Fibroblast of lung (primary cell): ENCODE results near the gene DOHH. TPM values are rescaled to one million over a fixed set of nuclear protein-coding genes. Genes with fewer than 3 reads are reported as not detected.

ENCODE experiments used
- DNase-seq, 2 donors: peaks; one replicate each; pipeline versions ENCODE4 v3.0.0 to v3.0.0-alpha.2; 2010; ENCODE audit warnings: low read depth in 2 of 2
- H2AFZ ChIP-seq: 2 replicates; pipeline ENCODE4 v1.5.1; 2012; ENCODE audit warnings: low read length, control low read depth, inconsistent platforms
- H3K27ac ChIP-seq: 2 replicates; pipeline ENCODE4 v1.5.1; 2011; ENCODE audit warnings: low read length, control low read depth; ENCODE audit not compliant: insufficient read depth
- H3K27me3 ChIP-seq: 2 replicates; pipeline ENCODE4 v1.5.1; 2011; ENCODE audit warnings: mild to moderate bottlenecking, low read length; ENCODE audit not compliant: control insufficient read depth, insufficient read depth
- H3K36me3 ChIP-seq: 2 replicates; pipeline ENCODE4 v1.5.1; 2011; ENCODE audit warnings: low read length; ENCODE audit not compliant: control insufficient read depth, insufficient read depth
- H3K4me1 ChIP-seq: 2 replicates; pipeline ENCODE4 v1.5.1; 2011; ENCODE audit warnings: low read length; ENCODE audit not compliant: control insufficient read depth, insufficient read depth; ENCODE audit errors: extremely low read depth
- H3K4me2 ChIP-seq: 2 replicates; pipeline ENCODE4 v1.5.1; 2011; ENCODE audit warnings: low read length, control low read depth; ENCODE audit not compliant: insufficient read depth; ENCODE audit errors: extremely low read depth
- H3K4me3 ChIP-seq, 4 experiments: fragments of 200-600 bp in 1 of 4; sonication (generic) in 1 of 4; replicated peaks in 1 of 4; 2 replicates each; pipeline ENCODE4 v1.5.1; 2011 to 2016; ENCODE audit warnings: low read length in 4 of 4, low read depth in 3 of 4, mild to moderate bottlenecking in 3 of 4, control low read depth in 2 of 4, inconsistent platforms in 1 of 4, mixed read lengths in 1 of 4; ENCODE audit not compliant: insufficient read depth in 1 of 4; ENCODE audit errors: control extremely low read depth in 1 of 4
- H3K79me2 ChIP-seq: 2 replicates; pipeline ENCODE4 v1.5.1; 2012; ENCODE audit warnings: mild to moderate bottlenecking, low read length, inconsistent platforms; ENCODE audit not compliant: control insufficient read depth, insufficient read depth
- H3K9ac ChIP-seq: 2 replicates; pipeline ENCODE4 v1.5.1; 2011; ENCODE audit warnings: mild to moderate bottlenecking, low read length, control low read depth; ENCODE audit not compliant: insufficient read depth
- H3K9me3 ChIP-seq: 2 replicates; pipeline ENCODE4 v1.5.1; 2012; ENCODE audit warnings: low read depth, low read length; ENCODE audit not compliant: control insufficient read depth, insufficient read depth
- H4K20me1 ChIP-seq: 2 replicates; pipeline ENCODE4 v1.5.1; 2011; ENCODE audit warnings: low read length; ENCODE audit not compliant: control insufficient read depth, insufficient read depth; ENCODE audit errors: extremely low read depth
- CTCF ChIP-seq, 2 donors: IDR thresholded peaks in 1 of 2; conservative IDR thresholded peaks in 1 of 2; 1 replicate in 1 of 2; 2 replicates in 1 of 2; pipeline ENCODE4 v1.5.1; 2011 to 2012; ENCODE audit warnings: low read length in 2 of 2, control low read depth in 1 of 2, inconsistent platforms in 1 of 2, low read depth in 1 of 2, mild to moderate bottlenecking in 1 of 2
- EZH2 ChIP-seq: IDR thresholded peaks from 2 replicates; pipeline ENCODE4 v1.5.1; 2012; ENCODE audit warnings: low read length, control low read depth, mild to moderate bottlenecking; ENCODE audit errors: missing control alignments
- polyA plus RNA-seq, 2 donors: library from polyadenylated mRNA; depleted of rRNA in 1 of 2; stranded (reverse) in 1 of 2; unstranded in 1 of 2; fragments of >200 nt; gene quantifications; 2 replicates each; pipeline ENCODE4 v1.2.1, GENCODE V29; 2011 to 2012; ENCODE audit warnings: missing spikeins in 1 of 2
- total RNA-seq: library from RNA; depleted of rRNA; stranded (reverse); fragments of >200 nt; gene quantifications from 2 replicates; pipeline ENCODE4 v1.2.1, GENCODE V29; 2014

The DOHH gene
- total and polyA plus RNA-seq, 2 donors (not counting 1 experiment from before 2014, with no cell fraction given) = 4.1 to 10.1 TPM

- no peak for TF ChIP-seq CTCF (conservative IDR thresholded peaks at IDR 0.05 in 1 of 2, IDR thresholded peaks at IDR 0.05 in 1 of 2; ENCODE audit: low read depth in 1 of 2, low read length in 2 of 2)
- no peak for TF ChIP-seq EZH2
- H3K4me1 ChIP-seq = peaks cover 18% of the 10 kb centered on the region
- no peaks in the 10 kb centered on the region for H3K27me3 ChIP-seq
- peaks cover 73% of the 10 kb centered on the region for H3K79me2 ChIP-seq
- peaks cover 16% of the 10 kb centered on the region for H3K36me3 ChIP-seq
- no peak overlapping the region for H3K4me2 ChIP-seq
- H4K20me1 ChIP-seq = no peaks in the 10 kb centered on the region
- H3K4me3 ChIP-seq = no peak overlapping the region
- H2AFZ ChIP-seq = no peak overlapping the region
- no peak overlapping the region for H3K27ac ChIP-seq
- no peak overlapping the region for H3K9ac ChIP-seq
- no peak for DNase-seq
- no peaks in the 10 kb centered on the region for H3K9me3 ChIP-seq
Measured at GRCh38 chr19:3519126-3519525, 18.7 kb upstream of the DOHH start.

- peaks cover 18% of the 10 kb centered on the region for H3K4me1 ChIP-seq
- H3K9ac ChIP-seq = no peak overlapping the region
- no peaks in the 10 kb centered on the region for H3K27me3 ChIP-seq
- no peak for TF ChIP-seq EZH2
- TF ChIP-seq CTCF (conservative IDR thresholded peaks at IDR 0.05 in 1 of 2, IDR thresholded peaks at IDR 0.05 in 1 of 2; ENCODE audit: low read depth in 1 of 2, low read length in 2 of 2) = no peak
- H4K20me1 ChIP-seq = no peaks in the 10 kb centered on the region
- DNase-seq = no peak
- peaks cover 15% of the 10 kb centered on the region for H3K36me3 ChIP-seq
- H3K4me2 ChIP-seq = no peak overlapping the region
- H3K79me2 ChIP-seq = peaks cover 78% of the 10 kb centered on the region
- H2AFZ ChIP-seq = no peak overlapping the region
- H3K9me3 ChIP-seq = no peaks in the 10 kb centered on the region
- H3K27ac ChIP-seq = no peak overlapping the region
- no peak overlapping the region for H3K4me3 ChIP-seq
Measured at GRCh38 chr19:3518659-3519058, 18.2 kb upstream of the DOHH start.

- H3K9me3 ChIP-seq = no peaks in the 10 kb centered on the region
- no peaks in the 10 kb centered on the region for H3K27me3 ChIP-seq
- H3K4me3 ChIP-seq = no peak overlapping the region
- H3K79me2 ChIP-seq = peaks cover 82% of the 10 kb centered on the region
- peaks cover 11% of the 10 kb centered on the region for H3K36me3 ChIP-seq
- no peak overlapping the region for H3K27ac ChIP-seq
- H4K20me1 ChIP-seq = no peaks in the 10 kb centered on the region
- no peak for DNase-seq
- no peak overlapping the region for H2AFZ ChIP-seq
- no peak overlapping the region for H3K9ac ChIP-seq
- H3K4me1 ChIP-seq = peaks cover 18% of the 10 kb centered on the region
- TF ChIP-seq EZH2 (no peak), CTCF (conservative IDR thresholded peaks at IDR 0.05 in 1 of 2, IDR thresholded peaks at IDR 0.05 in 1 of 2; ENCODE audit: low read depth in 1 of 2, low read length in 2 of 2) (no peak)
- no peak overlapping the region for H3K4me2 ChIP-seq
Measured at GRCh38 chr19:3518255-3518654, 17.8 kb upstream of the DOHH start.
